Colonic mucosa (tissue), 4 donors: ENCODE data around the gene LPIN1. TPM values are rescaled to one million over a fixed set of nuclear protein-coding genes. Genes with fewer than 3 reads are reported as not detected.

ENCODE experiments used
- DNase-seq: peaks from one replicate; pipeline ENCODE4 v3.0.0-alpha.2; 2020
- H3K27ac ChIP-seq: fragments of 200-600 bp; one replicate; pipeline ENCODE4 v1.8.0; 2021
- H3K27me3 ChIP-seq: fragments of 200-600 bp; one replicate; pipeline ENCODE4 v1.8.0; 2021
- H3K36me3 ChIP-seq: fragments of 200-600 bp; one replicate; pipeline ENCODE4 v1.8.0; 2021
- H3K4me1 ChIP-seq: fragments of 200-600 bp; one replicate; pipeline ENCODE4 v1.8.0; 2021; ENCODE audit warnings: mild to moderate bottlenecking
- H3K4me3 ChIP-seq: fragments of 200-600 bp; one replicate; pipeline ENCODE4 v1.8.0; 2021
- H3K9ac ChIP-seq, 2 donors: one replicate each; pipeline ENCODE4 v1.7.0; 2013; ENCODE audit warnings: control low read depth in 2 of 2, low read depth in 2 of 2, low read length in 2 of 2
- H3K9me3 ChIP-seq: fragments of 200-600 bp; one replicate; pipeline ENCODE4 v1.8.0; 2021
- CTCF ChIP-seq: fragments of 200-600 bp; IDR thresholded peaks from one replicate; pipeline ENCODE4 v1.8.0; 2022; ENCODE audit warnings: antibody characterized with exemption, mild to moderate bottlenecking
- intact Hi-C: fragments of 100-400 bp; cut with DNase I; formaldehyde crosslinking; loops from one replicate; pipeline ENCODE4 v1.14.1; 2022
- total RNA-seq, 2 donors: library from RNA; stranded (reverse); fragmentation: NEBNext Ultra II Directional in 1 of 2; extraction: Animal tissue kit (Norgen Biotek cat#: 25700) in 1 of 2; gene quantifications; one replicate each; pipeline ENCODE4 v1.2.1, GENCODE V29; 2021
- donor health status: healthy.
- donor health status: DM: no; HTN: no; CAD: no.
- donor health status: DM: no; HTN: no; CAD: no.

Gene LPIN1
- 10 to 100 TPM; 17.3 to 45.7 TPM for total RNA-seq

- intact Hi-C loops = no loop called here
- no peak for TF ChIP-seq CTCF
- DNase-seq = peak; percentile 91
- H3K4me1 ChIP-seq = peaks cover 21% of the 10 kb centered on the region
- H3K27me3 ChIP-seq = no peaks in the 10 kb centered on the region
- peak within 1 kb of the TSS; percentile 87 to 88 for H3K9ac ChIP-seq
- no peaks in the 10 kb centered on the region for H3K9me3 ChIP-seq
- H3K36me3 ChIP-seq = no peaks in the 10 kb centered on the region
- peak within 1 kb of the TSS; percentile 90 for H3K27ac ChIP-seq
- H3K4me3 ChIP-seq = peak within 1 kb of the TSS; percentile 75
These were observed at the start of gene LPIN1 for GRCh38 chr2:11746376-11746806. Gene LPIN1 (plus strand): TSS chr2:11746632. CDS start chr2:11765542, 18,910 bp downstream.

- H3K9me3 ChIP-seq = no peaks in the 10 kb centered on the region
- no peak for DNase-seq
- H3K4me3 ChIP-seq = no peak overlapping the region
- H3K36me3 ChIP-seq = no peaks in the 10 kb centered on the region
- no peaks in the 10 kb centered on the region for H3K4me1 ChIP-seq
- H3K27me3 ChIP-seq = no peaks in the 10 kb centered on the region
- H3K27ac ChIP-seq = no peak overlapping the region
- TF ChIP-seq CTCF = no peak
- intact Hi-C loops = no loop called here
- no peak overlapping the region for H3K9ac ChIP-seq
These were observed 49.7 kb upstream of the LPIN1 start for GRCh38 chr2:11696736-11697102.

- H3K4me1 ChIP-seq = no peaks in the 10 kb centered on the region
- H3K9ac ChIP-seq = peak overlapping the region in 1 of 2 donors; percentile 30
- intact Hi-C loops = no loop called here
- no peaks in the 10 kb centered on the region for H3K36me3 ChIP-seq
- no peaks in the 10 kb centered on the region for H3K9me3 ChIP-seq
- H3K27ac ChIP-seq = no peak overlapping the region
- TF ChIP-seq CTCF = no peak
- DNase-seq = no peak
- no peak overlapping the region for H3K4me3 ChIP-seq
- H3K27me3 ChIP-seq = no peaks in the 10 kb centered on the region
These were observed 49.1 kb upstream of the LPIN1 start for GRCh38 chr2:11697103-11697871.

GRCh38 chr2:11698009-11698922 is 48.2 kb upstream of the LPIN1 start:
- intact Hi-C loops = no loop called here
- Histone ChIP-seq H3K36me3 (no peaks in the 10 kb centered on the region), H3K27me3 (no peaks in the 10 kb centered on the region), H3K9me3 (no peaks in the 10 kb centered on the region), H3K4me1 (no peaks in the 10 kb centered on the region), H3K27ac (no peak overlapping the region), H3K4me3 (no peak overlapping the region), H3K9ac (peak overlapping the region in 1 of 2 donors; percentile 12)
- no peak for TF ChIP-seq CTCF
- DNase-seq = peak; percentile 33

GRCh38 chr2:11699686-11700670 is 46.5 kb upstream of the LPIN1 start:
- TF ChIP-seq CTCF = no peak
- H3K27ac ChIP-seq = no peak overlapping the region
- H3K4me3 ChIP-seq = no peak overlapping the region
- no peaks in the 10 kb centered on the region for H3K9me3 ChIP-seq
- H3K27me3 ChIP-seq = no peaks in the 10 kb centered on the region
- H3K36me3 ChIP-seq = no peaks in the 10 kb centered on the region
- H3K9ac ChIP-seq = no peak overlapping the region
- H3K4me1 ChIP-seq = no peaks in the 10 kb centered on the region
- intact Hi-C loops = no loop called here
- no peak for DNase-seq
